ENCODE measurements around the gene RIGI.
"Not testable (repeated sequence)": the region's sequence is repeated elsewhere in the genome, so short reads cannot be mapped to it uniquely, and the experiment has no call there.

Gene RIGI

GRCh38 chr9:32533336-32533735, 7.3 kb upstream of the RIGI start:
- no peak for DNase-seq (ENCODE audit: extremely low read depth in 1 of 2, low read depth in 1 of 2)

- DNase-seq (ENCODE audit: extremely low read depth in 1 of 2, low read depth in 1 of 2) = no peak
These were observed 682 bp upstream of the RIGI start for GRCh38 chr9:32526707-32527048.

GRCh38 chr9:32525709-32526030, 326 bp downstream of the RIGI start:
- DNase-seq (ENCODE audit: extremely low read depth in 1 of 2, low read depth in 1 of 2) = no peak

GRCh38 chr9:32524892-32525708, 896 bp downstream of the RIGI start:
- DNase-seq (ENCODE audit: extremely low read depth in 1 of 2, low read depth in 1 of 2) = no peak

GRCh38 chr9:32524558-32524891, 1.5 kb downstream of the RIGI start:
- DNase-seq (ENCODE audit: extremely low read depth in 1 of 2, low read depth in 1 of 2) = not testable (repeated sequence)

- no peak for DNase-seq (ENCODE audit: extremely low read depth in 1 of 2, low read depth in 1 of 2)
These were observed 2.1 kb downstream of the RIGI start for GRCh38 chr9:32523910-32524309.

GRCh38 chr9:32518276-32518675, 7.7 kb downstream of the RIGI start:
- DNase-seq (ENCODE audit: extremely low read depth in 1 of 2, low read depth in 1 of 2) = no peak

- DNase-seq (ENCODE audit: extremely low read depth in 1 of 2, low read depth in 1 of 2) = no peak
These were observed 9.8 kb downstream of the RIGI start for GRCh38 chr9:32516241-32516640.

GRCh38 chr9:32508728-32509127, 17.3 kb downstream of the RIGI start:
- DNase-seq (ENCODE audit: extremely low read depth in 1 of 2, low read depth in 1 of 2) = no peak

- DNase-seq (ENCODE audit: extremely low read depth in 1 of 2, low read depth in 1 of 2) = no peak
These were observed 23.0 kb downstream of the RIGI start for GRCh38 chr9:32503008-32503407.

- no peak for DNase-seq (ENCODE audit: extremely low read depth in 1 of 2, low read depth in 1 of 2)
These were observed 23.5 kb downstream of the RIGI start for GRCh38 chr9:32502464-32502863.

GRCh38 chr9:32501868-32502267, 24.1 kb downstream of the RIGI start:
- DNase-seq (ENCODE audit: extremely low read depth in 1 of 2, low read depth in 1 of 2) = no peak

- no peak for DNase-seq (ENCODE audit: extremely low read depth in 1 of 2, low read depth in 1 of 2)
These were observed 25.2 kb downstream of the RIGI start for GRCh38 chr9:32500768-32501167.

GRCh38 chr9:32497921-32498320, 28.1 kb downstream of the RIGI start:
- no peak for DNase-seq (ENCODE audit: extremely low read depth in 1 of 2, low read depth in 1 of 2)

GRCh38 chr9:32490601-32491000, 35.4 kb downstream of the RIGI start:
- no peak for DNase-seq (ENCODE audit: extremely low read depth in 1 of 2, low read depth in 1 of 2)

- DNase-seq (ENCODE audit: extremely low read depth in 1 of 2, low read depth in 1 of 2) = no peak
These were observed 38.0 kb downstream of the RIGI start for GRCh38 chr9:32487981-32488380.

GRCh38 chr9:32486839-32487562, 39.0 kb downstream of the RIGI start:
- no peak for DNase-seq (ENCODE audit: extremely low read depth in 1 of 2, low read depth in 1 of 2)

- DNase-seq (ENCODE audit: extremely low read depth in 1 of 2, low read depth in 1 of 2) = no peak
These were observed 42.7 kb downstream of the RIGI start for GRCh38 chr9:32483343-32483742.

All from activated CD8-positive, alpha-beta memory T cell treated with anti-CD3 and anti-CD28 coated beads for 1 hour (primary cell).